Liver (tissue), 9 donors: Measurements from ENCODE around the gene PSORS1C1. TPM values are rescaled to one million over a fixed set of nuclear protein-coding genes. Genes with fewer than 3 reads are reported as not detected.

ENCODE experiments used
- DNase-seq: peaks from one replicate; pipeline ENCODE4 v3.0.0-alpha.2; 2017; ENCODE audit warnings: low spot score
- H3K27ac ChIP-seq, 2 donors: one replicate each; pipeline ENCODE4 v1.7.0; 2013; ENCODE audit warnings: inconsistent platforms in 2 of 2, low read length in 2 of 2, control low read depth in 1 of 2, low read depth in 1 of 2, mild to moderate bottlenecking in 1 of 2
- H3K27me3 ChIP-seq, 4 donors: one replicate each; pipeline versions ENCODE4 v1.6.1 to v1.7.0; 2013; ENCODE audit warnings: low read length in 3 of 4, inconsistent platforms in 1 of 4, mild to moderate bottlenecking in 1 of 4, moderate library complexity in 1 of 4; ENCODE audit not compliant: control insufficient read depth in 4 of 4, insufficient read depth in 4 of 4
- H3K36me3 ChIP-seq, 4 donors: one replicate each; pipeline versions ENCODE4 v1.6.1 to v1.7.0; 2013; ENCODE audit warnings: low read length in 3 of 4, mild to moderate bottlenecking in 3 of 4, low read depth in 1 of 4, moderate library complexity in 1 of 4; ENCODE audit not compliant: control insufficient read depth in 4 of 4, insufficient read depth in 3 of 4
- H3K4me1 ChIP-seq, 4 donors: one replicate each; pipeline versions ENCODE4 v1.6.1 to v1.7.0; 2013; ENCODE audit warnings: low read length in 3 of 4, mild to moderate bottlenecking in 3 of 4, moderate library complexity in 1 of 4; ENCODE audit not compliant: control insufficient read depth in 4 of 4, insufficient read depth in 4 of 4
- H3K4me3 ChIP-seq, 3 donors: one replicate each; pipeline versions ENCODE4 v1.6.1 to v1.7.0; 2013; ENCODE audit warnings: low read length in 3 of 3, control low read depth in 1 of 3, low read depth in 1 of 3, mild to moderate bottlenecking in 1 of 3
- H3K9ac ChIP-seq, 2 donors: one replicate each; pipeline ENCODE4 v1.7.0; 2013; ENCODE audit warnings: low read length in 2 of 2, mild to moderate bottlenecking in 2 of 2, moderate library complexity in 2 of 2, control low read depth in 1 of 2, low read depth in 1 of 2
- H3K9me3 ChIP-seq, 4 donors: one replicate each; pipeline versions ENCODE4 v1.6.1 to v1.7.0; 2013; ENCODE audit warnings: low read length in 3 of 4; ENCODE audit not compliant: control insufficient read depth in 4 of 4
- CTCF ChIP-seq: fragments of 150-350 bp; IDR thresholded peaks from 2 replicates; pipeline ENCODE4 v1.5.1; 2017; ENCODE audit warnings: improper control_type of control experiment, low read depth, low read length; ENCODE audit not compliant: missing input control
- EGR1 ChIP-seq, 2 donors: IDR thresholded peaks; 2 replicates each; pipeline ENCODE4 v1.6.1; 2016 to 2018; ENCODE audit warnings: antibody characterized with exemption in 2 of 2, low read depth in 2 of 2
- FOXA1 ChIP-seq: IDR thresholded peaks from 2 replicates; pipeline ENCODE4 v1.6.1; 2016; ENCODE audit warnings: antibody characterized with exemption
- FOXA2 ChIP-seq: IDR thresholded peaks from 2 replicates; pipeline ENCODE4 v1.6.1; 2016; ENCODE audit warnings: antibody characterized with exemption
- GABPA ChIP-seq, 2 donors: IDR thresholded peaks in 1 of 2; conservative IDR thresholded peaks in 1 of 2; 2 replicates each; pipeline ENCODE4 v1.6.1; 2016; ENCODE audit warnings: antibody characterized with exemption in 2 of 2, mild to moderate bottlenecking in 1 of 2, moderate library complexity in 1 of 2
- HNF4A ChIP-seq, 2 donors: conservative IDR thresholded peaks; 2 replicates each; pipeline ENCODE4 v1.6.1; 2016; ENCODE audit warnings: antibody characterized with exemption in 2 of 2, mild to moderate bottlenecking in 2 of 2
- HNF4G ChIP-seq: IDR thresholded peaks from 2 replicates; pipeline ENCODE4 v1.6.1; 2016; ENCODE audit warnings: antibody characterized with exemption
- JUND ChIP-seq, 2 donors: IDR thresholded peaks; 2 replicates each; pipeline ENCODE4 v1.6.1; 2016; ENCODE audit warnings: antibody characterized with exemption in 2 of 2
- MAX ChIP-seq: IDR thresholded peaks from 2 replicates; pipeline ENCODE4 v1.6.1; 2016; ENCODE audit warnings: antibody characterized with exemption
- NR2F2 ChIP-seq: IDR thresholded peaks from 2 replicates; pipeline ENCODE4 v1.6.1; 2016; ENCODE audit warnings: antibody characterized with exemption
- RAD21 ChIP-seq, 2 donors: IDR thresholded peaks; 2 replicates each; pipeline ENCODE4 v1.6.1; 2016; ENCODE audit warnings: antibody characterized with exemption in 2 of 2, mild to moderate bottlenecking in 2 of 2
- REST ChIP-seq: IDR thresholded peaks from 2 replicates; pipeline ENCODE4 v1.6.1; 2016; ENCODE audit warnings: antibody characterized with exemption, mild to moderate bottlenecking
- RXRA ChIP-seq, 2 donors: IDR thresholded peaks; 2 replicates each; pipeline ENCODE4 v1.6.1; 2017 to 2018; ENCODE audit warnings: antibody characterized with exemption in 2 of 2, mild to moderate bottlenecking in 1 of 2
- SP1 ChIP-seq: IDR thresholded peaks from 2 replicates; pipeline ENCODE4 v1.6.1; 2018; ENCODE audit warnings: antibody characterized with exemption, mild to moderate bottlenecking
- TAF1 ChIP-seq: conservative IDR thresholded peaks from 2 replicates; pipeline ENCODE4 v1.6.1; 2016; ENCODE audit warnings: antibody characterized with exemption, mild to moderate bottlenecking
- YY1 ChIP-seq: IDR thresholded peaks from 2 replicates; pipeline ENCODE4 v1.6.1; 2016; ENCODE audit warnings: antibody characterized with exemption, mild to moderate bottlenecking
- ZBTB33 ChIP-seq: IDR thresholded peaks from 2 replicates; pipeline ENCODE4 v1.6.1; 2016; ENCODE audit warnings: antibody characterized with exemption
- WGBS: extraction: QIAGEN DNeasy Blood & Tissue Kit; methylation state at CpG from one replicate; pipeline ENCODE4 v1.1.7; 2013; 5-methylcytosine and 5-hydroxymethylcytosine counted together
- polyA plus RNA-seq, 2 donors: library from polyadenylated mRNA; stranded (reverse) in 1 of 2; unstranded in 1 of 2; fragments of 200-250 nt in 1 of 2; fragments of >200 nt in 1 of 2; fragmentation: Nextera tagmentation in 1 of 2; extraction: Ambion mirVana in 1 of 2; gene quantifications; one replicate each; pipeline versions ENCODE4 v1.2.1 to v1.2.3, GENCODE V29; 2013 to 2015
- total RNA-seq, 2 donors: library from RNA; depleted of rRNA; stranded (reverse); fragments of >200 nt; gene quantifications; one replicate each; pipeline ENCODE4 v1.2.3, GENCODE V29; 2014
- donor health status: healthy.
- donor health status: healthy.
- donor health status: healthy.
- donor health status: healthy.
- donor health status: healthy.

PSORS1C1 gene
- total and polyA plus RNA-seq, 4 donors: under 0.01 to 0.08 TPM; not detected in 2

- no peaks in the 10 kb centered on the region for H3K36me3 ChIP-seq
- no peak for DNase-seq
- no peak overlapping the region for H3K27ac ChIP-seq
- no peak overlapping the region for H3K4me3 ChIP-seq
- peaks cover 0 to 2% (median 0%) of the 10 kb centered on the region in 4 donors for H3K27me3 ChIP-seq
- no peaks in the 10 kb centered on the region for H3K9me3 ChIP-seq
- WGBS: 60% methylated on average over 9 of the region's 9 CpGs
- no peak overlapping the region for H3K9ac ChIP-seq
- no peaks in the 10 kb centered on the region for H3K4me1 ChIP-seq
- no peak for TF ChIP-seq NR2F2
- no peak for TF ChIP-seq ZBTB33
- no peak for TF ChIP-seq YY1
- TF ChIP-seq JUND (IDR thresholded peaks at IDR 0.05): no peak
- TF ChIP-seq CTCF: no peak
- TF ChIP-seq HNF4G: no peak
- TF ChIP-seq TAF1: no peak
- TF ChIP-seq RAD21 (IDR thresholded peaks at IDR 0.05): no peak
- TF ChIP-seq EGR1 (IDR thresholded peaks at IDR 0.05; ENCODE audit: low read depth in 2 of 2): no peak
- TF ChIP-seq REST: no peak
- no peak for TF ChIP-seq RXRA (IDR thresholded peaks at IDR 0.05)
- no peak for TF ChIP-seq GABPA (IDR thresholded peaks at IDR 0.05 in 1 of 2, conservative IDR thresholded peaks at IDR 0.05 in 1 of 2)
- no peak for TF ChIP-seq HNF4A (conservative IDR thresholded peaks at IDR 0.05)
- no peak for TF ChIP-seq MAX
- no peak for TF ChIP-seq SP1
- TF ChIP-seq FOXA1: no peak
- TF ChIP-seq FOXA2: no peak
These were observed 610 bp downstream of the PSORS1C1 start for GRCh38 chr6:31114970-31115849.
